GM19452 (cell line): Measurements from ENCODE around the gene CD1D.
A peak's percentile ranks its signal among the peaks of the same experiment; 100 is the strongest.

Experiments
- ATAC-seq: cut with Tn5 transposase; IDR thresholded peaks from one replicate; pipeline ENCODE4 v1.9.1; 2021; ENCODE audit not compliant: unreplicated experiment

CD1D gene

DNA sequence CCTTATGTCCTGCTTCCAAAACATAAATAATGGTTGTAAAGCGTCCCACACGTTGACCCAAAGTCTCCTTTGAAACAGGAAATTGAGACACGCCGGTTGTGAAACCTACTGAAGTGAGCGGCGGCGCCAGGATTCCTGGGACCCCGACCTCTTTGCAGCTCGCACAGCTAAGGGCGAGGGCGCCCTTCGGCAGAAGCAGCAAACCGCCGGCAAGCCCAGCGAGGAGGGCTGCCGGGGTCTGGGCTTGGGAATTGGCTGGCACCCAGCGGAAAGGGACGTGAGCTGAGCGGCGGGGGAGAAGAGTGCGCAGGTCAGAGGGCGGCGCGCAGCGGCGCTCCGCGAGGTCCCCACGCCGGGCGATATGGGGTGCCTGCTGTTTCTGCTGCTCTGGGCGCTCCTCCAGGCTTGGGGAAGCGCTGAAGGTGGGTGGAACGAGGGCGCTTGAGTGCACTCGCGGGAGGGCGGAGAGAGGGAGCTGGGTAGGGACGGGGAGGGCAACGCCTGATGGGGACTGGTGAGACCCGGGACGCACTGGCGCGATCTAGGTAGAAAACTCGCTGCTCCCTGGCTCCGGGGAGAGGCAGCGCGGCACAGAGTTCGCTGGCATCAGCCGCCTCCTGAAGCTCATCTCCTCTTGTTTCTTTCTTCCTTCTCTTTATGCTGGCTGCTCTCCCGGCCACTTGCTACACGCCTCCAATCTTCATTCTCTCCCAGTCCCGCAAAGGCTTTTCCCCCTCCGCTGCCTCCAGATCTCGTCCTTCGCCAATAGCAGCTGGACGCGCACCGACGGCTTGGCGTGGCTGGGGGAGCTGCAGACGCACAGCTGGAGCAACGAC lies at the start of gene CD1D:
Gene CD1D (plus strand): TSS at position 155 of the 836 bp plus-strand sequence. CDS start 207 bp downstream, at position 362.
- ATAC-seq: no peak

GRCh38 chr1:158131217-158131616 lies 49.5 kb upstream of the CD1D start:
- no peak for ATAC-seq

DNA sequence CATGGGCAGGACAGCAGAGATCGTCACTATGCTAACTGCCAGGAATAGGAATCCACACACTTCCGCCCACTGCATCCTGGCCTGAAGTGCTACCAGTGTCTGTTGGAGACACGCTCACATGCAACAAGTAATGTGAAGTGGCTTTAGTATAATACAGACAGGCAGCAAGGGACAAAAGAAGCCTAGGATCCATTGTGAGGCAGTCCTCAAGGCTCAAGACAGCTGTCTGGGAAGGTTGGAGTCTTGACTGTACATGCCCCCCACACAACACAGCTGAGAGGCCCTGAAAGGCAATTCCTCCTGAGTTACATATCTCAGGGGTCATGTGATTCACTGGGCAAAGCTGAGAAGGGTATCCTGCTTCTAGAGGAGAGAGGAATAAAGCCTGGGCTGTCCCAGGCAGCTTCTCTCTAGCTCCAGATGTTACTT lies 39.9 kb upstream of the CD1D start:
- ATAC-seq: no peak

GRCh38 chr1:158145173-158145719 lies 35.4 kb upstream of the CD1D start:
- no peak for ATAC-seq

GRCh38 chr1:158146165-158146564 lies 34.5 kb upstream of the CD1D start:
- no peak for ATAC-seq

DNA sequence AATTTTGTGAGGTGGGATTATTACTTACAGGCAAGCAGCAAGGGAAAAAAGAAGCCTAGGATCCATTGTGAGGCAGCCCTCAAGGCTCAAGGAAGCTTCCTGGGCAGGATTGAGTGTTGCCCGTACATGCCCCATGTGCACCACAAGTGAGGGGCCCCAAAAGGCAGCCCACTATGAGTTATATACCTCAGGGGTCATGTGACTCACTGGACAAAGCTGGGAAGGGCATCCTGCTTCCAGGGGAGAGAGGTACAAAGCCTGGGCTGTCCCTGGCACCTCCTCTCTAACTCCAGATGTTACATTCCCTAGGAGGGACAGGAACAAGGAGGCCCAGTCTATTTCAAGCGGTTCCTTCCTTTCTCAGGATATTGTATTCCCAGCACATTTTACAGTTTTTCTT lies 34.0 kb upstream of the CD1D start:
- no peak for ATAC-seq

DNA sequence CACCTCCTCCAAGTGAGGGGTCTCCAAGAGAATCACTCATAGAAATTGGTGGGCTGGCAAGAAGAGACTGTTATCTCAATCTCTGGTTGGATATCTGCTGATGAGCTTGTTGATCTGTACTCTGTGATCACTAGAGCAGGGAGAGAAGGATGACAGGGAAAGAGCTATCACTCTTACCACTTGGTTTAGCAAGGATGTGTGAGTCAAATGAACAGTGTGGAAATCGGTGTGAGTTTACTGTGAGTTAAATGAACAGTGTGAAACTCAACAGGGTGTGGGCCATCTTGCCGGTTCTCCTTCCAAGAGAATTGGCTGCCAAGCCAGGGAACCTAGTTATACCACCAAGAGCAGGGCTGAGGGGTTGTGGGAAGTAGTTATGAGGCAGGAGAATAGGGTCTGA lies 33.3 kb upstream of the CD1D start:
- no peak for ATAC-seq

GRCh38 chr1:158147869-158148268 lies 32.8 kb upstream of the CD1D start:
- ATAC-seq: no peak

DNA sequence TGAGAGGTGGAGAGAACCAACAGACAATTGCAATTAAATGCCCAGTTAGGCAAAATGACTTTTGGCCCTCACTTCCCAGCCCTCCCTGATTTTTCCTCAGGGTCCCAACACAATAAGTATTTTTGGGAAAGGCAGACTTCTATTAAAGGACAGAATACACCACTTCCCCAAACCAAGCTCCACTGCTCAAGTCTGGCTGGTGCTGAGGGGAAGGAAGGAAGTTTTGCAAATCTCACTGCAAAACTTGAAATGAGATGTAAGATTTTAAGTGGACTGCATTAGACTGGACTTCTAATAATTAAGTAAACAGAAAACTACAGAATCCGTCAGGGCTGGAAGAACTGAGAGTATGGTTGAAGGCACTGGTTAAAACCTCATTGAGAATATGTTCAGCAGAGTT lies 32.2 kb upstream of the CD1D start:
- ATAC-seq: no peak

- ATAC-seq: no peak
These were observed 31.5 kb upstream of the CD1D start for GRCh38 chr1:158149175-158149574.

DNA sequence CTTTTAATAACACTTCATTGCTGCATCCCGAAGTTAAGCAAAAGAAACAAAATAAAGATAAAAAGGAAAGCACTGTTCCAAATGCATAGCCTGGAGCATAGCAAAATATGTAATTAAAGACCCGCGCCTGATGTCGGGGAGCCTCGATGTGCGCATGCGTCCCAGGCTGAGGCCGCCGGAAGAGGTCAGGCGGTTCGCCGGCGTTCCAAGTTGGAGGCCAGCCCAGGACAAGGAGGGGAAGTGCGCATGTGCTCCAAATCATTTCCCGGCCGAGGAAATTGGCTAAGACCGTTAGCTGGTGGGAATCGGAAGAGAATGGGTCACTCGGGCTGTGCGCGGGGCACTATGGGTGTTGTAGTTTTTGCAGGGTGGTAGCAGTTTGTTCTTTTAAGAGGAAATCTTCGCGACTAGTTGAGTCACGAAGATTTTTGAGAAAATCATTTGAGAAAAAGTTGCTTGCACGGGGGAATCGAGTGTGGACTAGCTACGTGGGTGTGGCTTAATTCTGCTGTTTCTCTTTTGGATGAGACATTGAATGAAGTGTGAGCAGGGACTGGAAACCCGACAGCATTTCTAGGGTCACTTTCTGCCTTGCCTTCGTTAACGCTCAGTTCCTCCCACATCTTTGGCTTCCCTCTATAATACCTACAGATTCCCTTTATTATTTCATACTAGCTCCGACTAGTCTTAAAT lies 31.0 kb upstream of the CD1D start:
- ATAC-seq: peak; percentile 59

DNA sequence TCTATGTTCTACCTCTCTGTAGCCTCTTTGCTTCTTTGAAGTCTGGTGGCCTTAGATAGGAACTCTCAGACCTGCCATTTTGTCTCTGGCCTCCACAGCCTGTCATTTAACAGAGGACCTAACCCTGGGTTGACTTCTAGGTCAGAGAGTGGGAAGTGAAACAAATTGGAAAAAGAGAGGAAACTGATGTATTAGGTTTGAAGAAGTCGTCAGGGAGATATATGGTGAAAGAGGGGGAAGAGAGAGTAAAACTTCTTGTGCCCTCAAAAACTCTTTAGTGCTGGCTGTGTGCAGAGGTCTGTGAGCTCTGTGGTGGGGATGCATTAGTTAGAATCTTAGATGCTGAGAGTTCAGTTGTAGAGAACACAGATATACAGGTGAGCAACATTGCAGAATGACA lies 30.2 kb upstream of the CD1D start:
- no peak for ATAC-seq

- ATAC-seq: no peak
These were observed 27.5 kb upstream of the CD1D start for GRCh38 chr1:158153179-158153578.

- ATAC-seq: no peak
These were observed 26.8 kb upstream of the CD1D start for GRCh38 chr1:158153746-158154444.

DNA sequence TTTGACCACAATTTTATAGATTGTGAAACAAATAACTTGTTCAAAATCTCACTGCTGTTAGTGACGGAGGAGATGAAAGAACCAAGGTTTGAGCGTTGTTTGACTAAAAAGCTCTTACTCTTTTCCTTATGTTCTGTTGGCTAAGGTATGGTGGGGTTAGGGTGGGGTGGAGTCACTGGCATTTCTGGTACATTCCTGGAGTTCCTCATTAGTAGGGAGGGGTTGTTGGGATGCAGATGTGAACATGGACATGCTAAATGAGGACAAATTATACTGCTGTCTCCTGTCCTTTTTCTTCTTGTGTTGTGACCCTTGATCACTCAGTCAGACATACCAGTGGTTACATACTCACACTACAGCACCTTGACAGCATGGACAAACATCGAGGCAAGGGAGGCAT lies 26.2 kb upstream of the CD1D start:
- ATAC-seq: no peak

DNA sequence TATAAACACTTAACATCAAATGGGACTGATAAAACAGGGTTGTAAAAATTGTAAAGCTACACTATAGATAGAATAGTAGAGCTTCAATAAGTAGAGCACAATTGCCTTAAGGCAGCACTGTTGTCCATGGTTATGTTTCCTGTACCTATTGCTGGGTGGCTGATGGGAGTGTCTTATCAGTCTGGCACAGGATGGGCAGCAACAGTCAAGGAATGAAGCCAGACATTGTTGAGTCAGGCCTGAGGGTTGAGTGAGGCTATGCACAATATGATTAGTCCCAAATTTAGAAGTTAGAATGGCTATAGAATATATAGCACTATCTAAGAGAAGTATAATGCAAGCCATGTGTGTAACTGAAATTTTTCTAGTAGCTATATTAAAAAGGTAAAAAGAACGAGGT lies 25.0 kb upstream of the CD1D start:
- ATAC-seq: no peak

DNA sequence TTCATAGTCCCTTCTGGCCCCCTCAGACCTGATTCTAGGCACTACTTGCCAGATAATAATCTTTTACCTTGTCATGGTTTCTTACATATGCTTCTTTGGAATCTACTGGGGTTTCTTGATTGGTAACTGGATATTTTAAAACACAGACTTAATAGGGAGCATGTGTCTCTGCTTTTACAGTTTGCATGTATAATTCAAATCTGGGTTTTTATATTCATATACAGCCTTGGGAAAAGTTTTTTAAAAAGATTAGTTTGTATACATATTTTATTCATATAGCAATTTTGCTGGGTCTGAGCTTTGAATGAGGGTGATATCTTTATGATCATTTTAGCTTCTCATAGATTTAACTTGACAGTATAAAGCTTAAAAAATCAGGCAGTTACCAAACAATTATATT lies 21.1 kb upstream of the CD1D start:
- ATAC-seq: no peak

- ATAC-seq: no peak
These were observed 19.2 kb upstream of the CD1D start for GRCh38 chr1:158161446-158161845.

GRCh38 chr1:158163000-158163947 lies 17.4 kb upstream of the CD1D start:
- ATAC-seq: peak; percentile 99

DNA sequence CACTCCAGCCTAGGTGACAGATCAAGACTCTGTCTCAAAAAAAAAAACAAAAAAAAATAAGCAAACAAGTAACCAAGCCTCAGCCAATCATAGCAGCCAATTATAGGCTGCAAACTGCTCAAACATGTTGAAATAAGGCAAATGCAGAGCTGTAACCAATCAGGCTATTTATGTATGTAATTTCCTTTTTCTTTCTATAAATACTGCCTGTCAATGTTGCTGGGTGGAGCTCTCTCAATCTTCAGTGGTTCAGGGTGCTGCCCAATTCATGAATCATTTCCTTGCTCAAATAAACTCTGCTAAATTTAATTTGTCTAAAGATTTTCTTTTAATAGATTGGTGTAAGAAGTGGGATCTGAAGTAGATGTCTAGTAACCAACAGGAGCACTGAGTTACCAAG lies 11.6 kb upstream of the CD1D start:
- ATAC-seq: no peak
